GM21737 (cell line): ENCODE measurements around the gene RAD51B.
"Not testable (repeated sequence)": the region's sequence is repeated elsewhere in the genome, so short reads cannot be mapped to it uniquely, and the experiment has no call there.

Source experiments
- ATAC-seq: cut with Tn5 transposase; IDR thresholded peaks from one replicate; pipeline ENCODE4 v1.9.1; 2021; ENCODE audit warnings: mild to moderate bottlenecking, moderate library complexity; ENCODE audit not compliant: unreplicated experiment

The RAD51B gene

DNA sequence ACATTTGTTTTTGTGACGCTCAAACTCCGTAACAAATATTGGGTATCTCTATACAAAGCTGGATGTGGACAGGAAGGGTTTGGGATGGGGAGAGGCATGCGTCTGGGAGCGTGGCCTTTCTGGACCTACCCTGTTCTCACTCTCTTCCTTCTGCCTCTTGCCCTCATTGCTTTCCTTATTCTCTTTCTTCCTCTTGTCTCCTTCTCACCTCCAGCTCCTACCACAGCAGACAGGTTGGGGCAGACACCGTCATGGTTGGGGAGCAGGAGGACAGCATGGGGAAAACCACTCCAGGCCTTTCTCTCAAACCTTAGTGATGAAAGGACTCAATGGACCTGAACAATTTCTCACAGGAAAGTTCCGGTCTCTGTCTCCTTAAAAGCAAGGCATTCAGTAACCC lies 465.3 kb downstream of the RAD51B start:
- ATAC-seq, result no peak

- no peak for ATAC-seq
Measured at GRCh38 chr14:68285421-68286179, 466.0 kb downstream of the RAD51B start.

GRCh38 chr14:68286667-68287066 lies 467.1 kb downstream of the RAD51B start:
- ATAC-seq, result no peak

- ATAC-seq, result not testable (repeated sequence)
Measured at GRCh38 chr14:68289452-68289851, 469.9 kb downstream of the RAD51B start.

DNA sequence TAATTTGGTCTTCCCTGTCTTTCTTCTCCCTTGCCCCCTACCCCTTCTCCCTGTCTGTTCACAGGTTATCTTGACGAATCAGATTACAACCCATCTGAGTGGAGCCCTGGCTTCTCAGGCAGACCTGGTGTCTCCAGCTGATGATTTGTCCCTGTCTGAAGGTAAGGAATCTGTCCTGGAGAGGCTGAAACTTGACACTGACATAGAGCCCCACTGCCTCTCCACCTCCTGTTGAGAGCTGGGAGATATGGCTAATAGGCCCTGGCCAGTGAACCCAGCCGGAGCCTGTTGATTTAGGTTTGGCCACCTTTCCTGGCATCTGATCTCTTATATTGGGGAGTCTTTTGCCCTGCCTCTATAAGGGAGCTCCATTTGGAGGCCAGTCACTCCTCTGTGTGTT lies 472.2 kb downstream of the RAD51B start:
- no peak for ATAC-seq

- ATAC-seq, result no peak
Measured at GRCh38 chr14:68292441-68293215, 473.0 kb downstream of the RAD51B start.

DNA sequence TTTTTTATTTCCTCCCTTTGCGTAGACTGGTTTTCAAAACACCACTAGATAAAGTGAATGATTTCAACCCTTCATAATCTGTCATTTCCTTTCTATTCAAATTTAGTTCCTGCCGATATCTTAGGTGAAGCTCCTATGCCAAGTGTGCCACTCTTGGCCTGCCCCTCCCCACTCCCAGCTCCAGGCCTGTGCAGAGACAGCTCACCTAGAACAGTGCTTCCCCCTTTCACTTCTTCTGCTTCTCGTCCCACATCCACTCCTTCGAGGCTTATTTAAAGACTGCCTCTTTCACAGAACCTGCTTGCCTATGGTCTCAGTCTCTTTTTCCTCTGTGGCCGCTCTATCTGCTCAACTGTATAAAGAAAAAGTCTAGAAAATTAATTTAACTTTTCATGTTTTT lies 473.8 kb downstream of the RAD51B start:
- ATAC-seq, result no peak

- ATAC-seq, result no peak
Measured at GRCh38 chr14:68295316-68295816, 475.8 kb downstream of the RAD51B start.

DNA sequence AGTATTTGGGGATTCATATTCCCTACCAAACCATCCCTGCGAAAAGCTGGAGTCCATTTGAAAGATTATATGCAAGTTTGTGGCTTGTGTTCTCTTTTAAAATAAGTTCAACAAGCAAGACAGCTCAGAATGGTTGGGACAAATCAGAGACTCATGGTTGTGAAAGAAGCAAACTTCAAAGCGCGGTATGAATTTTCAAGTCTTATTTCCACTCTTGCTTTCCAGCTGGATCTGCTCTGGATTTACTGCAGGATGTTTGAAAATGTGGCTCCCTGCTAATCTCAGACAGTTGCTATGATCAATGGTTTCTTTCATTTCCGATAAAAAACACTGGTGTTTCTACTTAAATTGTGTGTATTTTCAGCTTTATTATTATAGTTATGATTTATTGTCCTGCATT lies 477.5 kb downstream of the RAD51B start:
- ATAC-seq, result no peak

GRCh38 chr14:68297876-68298468 lies 478.4 kb downstream of the RAD51B start:
- ATAC-seq, result no peak

- ATAC-seq, result no peak
Measured at GRCh38 chr14:68300608-68301007, 481.0 kb downstream of the RAD51B start.

GRCh38 chr14:68301219-68301618 lies 481.6 kb downstream of the RAD51B start:
- no peak for ATAC-seq

GRCh38 chr14:68302938-68303337 lies 483.4 kb downstream of the RAD51B start:
- ATAC-seq, result not testable (repeated sequence)

DNA sequence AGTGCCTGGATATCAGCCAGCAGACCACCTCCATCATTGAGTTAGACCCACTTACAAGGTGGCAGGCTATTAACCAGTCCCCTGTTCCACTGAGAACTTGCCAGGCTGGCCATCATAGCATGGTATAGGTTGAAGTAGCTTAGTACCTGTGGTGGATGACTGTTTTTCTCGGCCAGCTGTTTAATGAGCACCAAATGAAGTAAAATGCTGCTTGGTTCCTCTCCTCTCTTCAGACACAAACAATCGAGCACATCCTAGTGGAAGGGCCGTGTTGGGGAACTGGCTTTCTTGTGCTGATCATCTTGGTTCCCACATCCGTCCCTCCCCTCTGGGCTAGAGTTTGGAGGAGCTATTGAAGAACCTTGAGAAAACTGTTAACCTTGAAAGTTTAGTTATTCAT lies 486.2 kb downstream of the RAD51B start:
- ATAC-seq, result peak; percentile 30

DNA sequence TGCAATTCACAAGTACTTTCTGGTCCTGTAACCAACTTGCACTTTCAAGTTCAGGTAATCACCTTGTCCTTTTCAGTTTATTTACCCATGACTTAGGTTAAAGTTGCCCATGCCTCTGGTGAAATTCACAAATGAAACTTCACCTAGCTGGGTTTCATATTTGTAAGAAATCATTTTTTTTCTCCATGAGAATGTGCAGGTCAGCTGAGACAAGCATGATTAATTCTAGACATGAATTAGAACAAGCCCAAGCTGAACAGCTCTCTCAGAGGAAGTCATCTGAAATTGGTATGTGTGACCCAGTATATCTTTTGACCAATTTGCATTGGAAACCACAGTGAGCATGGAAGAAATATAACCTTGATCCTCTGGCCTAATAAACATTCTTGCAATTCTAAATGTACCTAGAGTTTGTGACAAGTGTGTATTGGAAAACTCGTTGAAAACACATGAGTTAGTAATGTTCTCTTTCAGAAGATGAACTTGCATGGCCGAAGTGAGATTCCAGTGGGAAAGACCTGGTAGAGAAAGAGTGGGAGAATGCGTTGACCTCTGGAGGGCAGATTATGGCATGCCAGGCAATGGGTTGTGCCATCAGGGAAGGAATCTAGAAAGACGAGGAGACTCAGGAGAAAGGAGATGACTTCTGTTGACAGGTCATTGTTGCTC lies 486.8 kb downstream of the RAD51B start:
- ATAC-seq, result peak; percentile 48

GRCh38 chr14:68306934-68307789 lies 487.6 kb downstream of the RAD51B start:
- ATAC-seq, result no peak

- ATAC-seq, result no peak
Measured at GRCh38 chr14:68307790-68308168, 488.2 kb downstream of the RAD51B start.

DNA sequence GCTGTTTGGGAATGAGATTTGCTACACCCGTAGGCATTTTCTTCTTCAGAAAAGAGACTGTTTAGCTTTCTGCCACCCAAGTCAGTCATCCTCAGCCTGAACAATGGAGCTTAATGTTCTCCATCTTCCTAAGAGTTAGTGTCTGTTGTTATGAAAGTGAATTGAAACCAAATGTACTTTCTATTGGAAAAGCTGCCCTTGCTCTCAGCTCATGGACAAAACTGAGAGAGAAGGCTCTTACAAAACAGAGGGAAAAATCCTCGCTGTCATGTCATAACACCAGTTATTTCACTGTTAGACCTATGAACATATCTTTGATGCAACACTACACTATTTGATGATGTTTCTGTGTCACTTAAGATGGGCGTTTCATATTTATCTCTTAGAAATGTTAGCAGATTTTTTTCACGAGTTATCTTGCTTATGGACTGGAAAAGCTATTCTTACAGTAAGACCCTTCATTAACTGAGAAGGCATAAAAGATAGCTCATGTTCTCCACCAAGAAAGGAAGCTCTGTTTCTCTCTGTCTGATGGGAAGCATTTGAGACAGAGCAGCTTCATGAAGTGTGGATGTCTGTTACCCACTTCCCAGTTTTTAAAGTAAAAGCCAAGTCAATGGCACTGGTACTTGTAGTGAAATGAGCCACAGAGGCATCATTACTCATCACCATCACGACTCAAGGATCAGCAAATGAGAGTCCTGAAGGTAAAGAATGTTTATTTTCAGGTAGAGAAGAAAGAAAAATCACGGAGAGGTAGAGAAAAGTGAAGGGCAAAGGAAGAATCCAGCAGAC lies 489.3 kb downstream of the RAD51B start:
- ATAC-seq, result no peak

GRCh38 chr14:68309616-68310015 lies 490.0 kb downstream of the RAD51B start:
- no peak for ATAC-seq
